Measurements from ENCODE around the gene KRT84. TPM values are rescaled to one million over a fixed set of nuclear protein-coding genes. Genes with fewer than 3 reads are reported as not detected.

KRT84 gene
- total RNA-seq, 1 donor from 2014 or later = not detected

DNA sequence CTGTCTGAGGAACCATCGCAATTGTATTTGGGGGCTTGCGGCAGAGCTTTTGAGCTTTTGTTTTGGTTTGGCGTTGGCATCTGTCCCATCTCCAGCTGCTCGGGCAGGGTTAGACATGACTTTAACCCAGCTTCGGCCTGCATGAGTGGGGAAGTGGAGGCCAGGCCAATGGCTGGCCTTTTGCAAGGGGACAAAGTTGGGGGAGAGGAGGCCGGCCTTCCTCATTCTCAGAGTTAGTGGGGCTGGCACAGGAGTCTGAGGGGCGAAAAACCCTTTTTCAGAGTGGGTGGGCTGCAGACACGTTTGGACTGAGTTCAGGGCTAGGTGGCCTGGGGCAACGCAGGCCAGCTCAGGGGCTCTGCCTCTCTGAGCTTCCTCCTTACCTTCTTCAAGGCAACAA lies 15.5 kb upstream of the KRT84 start:
- Mint-ChIP-seq H3K4me1 (ENCODE audit: unreplicated experiment) (no peaks in the 10 kb centered on the region), H3K4me3 (ENCODE audit: unreplicated experiment) (no peak overlapping the region), H3K27me3 (ENCODE audit: unreplicated experiment) (peaks cover 52% of the 10 kb centered on the region), H3K9me3 (ENCODE audit: unreplicated experiment) (no peaks in the 10 kb centered on the region), H3K27ac (ENCODE audit: unreplicated experiment) (no peak overlapping the region), H3K36me3 (ENCODE audit: unreplicated experiment) (no peaks in the 10 kb centered on the region)
- TF ChIP-seq, protein P1, sequence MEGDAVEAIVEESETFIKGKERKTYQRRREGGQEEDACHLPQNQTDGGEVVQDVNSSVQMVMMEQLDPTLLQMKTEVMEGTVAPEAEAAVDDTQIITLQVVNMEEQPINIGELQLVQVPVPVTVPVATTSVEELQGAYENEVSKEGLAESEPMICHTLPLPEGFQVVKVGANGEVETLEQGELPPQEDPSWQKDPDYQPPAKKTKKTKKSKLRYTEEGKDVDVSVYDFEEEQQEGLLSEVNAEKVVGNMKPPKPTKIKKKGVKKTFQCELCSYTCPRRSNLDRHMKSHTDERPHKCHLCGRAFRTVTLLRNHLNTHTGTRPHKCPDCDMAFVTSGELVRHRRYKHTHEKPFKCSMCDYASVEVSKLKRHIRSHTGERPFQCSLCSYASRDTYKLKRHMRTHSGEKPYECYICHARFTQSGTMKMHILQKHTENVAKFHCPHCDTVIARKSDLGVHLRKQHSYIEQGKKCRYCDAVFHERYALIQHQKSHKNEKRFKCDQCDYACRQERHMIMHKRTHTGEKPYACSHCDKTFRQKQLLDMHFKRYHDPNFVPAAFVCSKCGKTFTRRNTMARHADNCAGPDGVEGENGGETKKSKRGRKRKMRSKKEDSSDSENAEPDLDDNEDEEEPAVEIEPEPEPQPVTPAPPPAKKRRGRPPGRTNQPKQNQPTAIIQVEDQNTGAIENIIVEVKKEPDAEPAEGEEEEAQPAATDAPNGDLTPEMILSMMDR (IDR thresholded peaks at IDR 0.05) = no peak
- no peak for DNase-seq (ENCODE audit: extremely low spot score, unreplicated experiment)

DNA sequence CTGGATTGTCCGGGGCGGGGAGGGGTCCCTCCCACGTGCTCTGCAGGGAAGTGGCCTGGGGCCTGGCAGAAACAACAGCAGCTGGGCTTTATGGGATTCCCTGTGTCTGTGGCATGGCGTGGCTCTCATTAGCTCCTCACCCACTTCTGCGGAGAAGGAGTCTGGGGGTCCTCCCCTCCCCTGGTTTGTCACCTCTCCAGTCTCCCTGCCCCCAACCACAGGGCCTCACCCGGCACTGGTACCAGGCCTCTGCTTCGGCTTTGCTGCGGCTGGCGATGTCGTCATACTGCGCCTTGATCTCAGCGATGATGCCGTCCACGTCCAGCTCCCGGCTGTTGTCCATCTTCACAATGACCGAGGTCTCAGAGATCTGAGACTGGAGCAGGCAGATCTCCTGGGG lies 14.3 kb upstream of the KRT84 start:
- no peaks in the 10 kb centered on the region for H3K36me3 Mint-ChIP-seq (ENCODE audit: unreplicated experiment)

DNA sequence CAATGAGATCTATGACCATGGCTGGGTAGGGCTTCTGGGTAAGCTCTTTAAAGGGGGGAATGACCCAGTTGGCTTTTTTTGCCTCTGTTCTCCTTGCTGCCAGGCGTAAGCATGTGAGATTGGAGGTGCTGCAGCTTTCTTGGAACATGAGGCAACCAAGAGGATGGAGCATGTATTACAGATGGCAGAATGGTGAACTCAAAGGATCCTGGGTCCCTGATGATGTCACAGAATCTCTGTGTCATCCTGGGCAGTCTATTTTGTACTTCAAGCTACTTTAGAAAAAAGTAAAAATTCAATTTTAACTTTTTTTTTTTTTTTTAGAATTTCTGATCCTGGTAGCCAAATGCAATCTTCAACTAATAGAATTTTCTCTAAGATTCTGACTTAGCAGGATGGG lies 12.7 kb upstream of the KRT84 start:
- no peak overlapping the region for H3K4me3 Mint-ChIP-seq (ENCODE audit: unreplicated experiment)
- no peaks in the 10 kb centered on the region for H3K36me3 Mint-ChIP-seq (ENCODE audit: unreplicated experiment)
- H3K27ac Mint-ChIP-seq (ENCODE audit: unreplicated experiment) = no peak overlapping the region
- DNase-seq (ENCODE audit: extremely low spot score, unreplicated experiment) = no peak
- H3K27me3 Mint-ChIP-seq (ENCODE audit: unreplicated experiment) = peaks cover 61% of the 10 kb centered on the region
- H3K4me1 Mint-ChIP-seq (ENCODE audit: unreplicated experiment) = no peaks in the 10 kb centered on the region
- H3K9me3 Mint-ChIP-seq (ENCODE audit: unreplicated experiment) = no peaks in the 10 kb centered on the region
- TF ChIP-seq, protein P1 (IDR thresholded peaks at IDR 0.05) = no peak

More for the DNA sequence above, 14.3 kb upstream of the KRT84 start:
- peaks cover 54% of the 10 kb centered on the region for H3K27me3 Mint-ChIP-seq (ENCODE audit: unreplicated experiment)
- DNase-seq (ENCODE audit: extremely low spot score, unreplicated experiment) = no peak
- no peaks in the 10 kb centered on the region for H3K9me3 Mint-ChIP-seq (ENCODE audit: unreplicated experiment)
- TF ChIP-seq, protein P1 (IDR thresholded peaks at IDR 0.05) = no peak
- no peak overlapping the region for H3K4me3 Mint-ChIP-seq (ENCODE audit: unreplicated experiment)
- H3K4me1 Mint-ChIP-seq (ENCODE audit: unreplicated experiment) = no peaks in the 10 kb centered on the region
- H3K27ac Mint-ChIP-seq (ENCODE audit: unreplicated experiment) = no peak overlapping the region

DNA sequence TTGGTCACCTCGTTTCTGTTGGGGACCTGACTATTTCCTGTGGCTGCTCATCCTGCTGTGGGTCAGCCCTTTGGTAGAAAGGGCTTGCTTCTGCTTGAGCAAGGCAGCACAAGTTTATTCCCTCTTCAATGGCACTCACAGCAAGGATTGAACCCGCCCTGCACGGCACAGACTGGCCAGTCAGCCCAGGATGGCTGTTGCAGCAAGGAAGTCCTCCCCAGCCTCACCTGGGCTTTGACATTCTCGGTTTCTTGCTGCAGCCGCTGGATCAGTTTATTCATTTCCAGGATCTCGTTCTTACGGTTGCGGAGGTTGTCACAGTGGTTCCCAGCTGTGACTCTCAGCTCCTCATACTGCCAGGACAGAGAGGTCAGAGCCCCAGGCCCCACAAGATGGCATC lies 11.2 kb upstream of the KRT84 start:
- no peaks in the 10 kb centered on the region for H3K36me3 Mint-ChIP-seq (ENCODE audit: unreplicated experiment)
- peaks cover 49% of the 10 kb centered on the region for H3K27me3 Mint-ChIP-seq (ENCODE audit: unreplicated experiment)
- no peaks in the 10 kb centered on the region for H3K4me1 Mint-ChIP-seq (ENCODE audit: unreplicated experiment)
- TF ChIP-seq, protein P1 (IDR thresholded peaks at IDR 0.05) = no peak
- no peak overlapping the region for H3K4me3 Mint-ChIP-seq (ENCODE audit: unreplicated experiment)
- no peak overlapping the region for H3K27ac Mint-ChIP-seq (ENCODE audit: unreplicated experiment)
- DNase-seq (ENCODE audit: extremely low spot score, unreplicated experiment) = no peak
- H3K9me3 Mint-ChIP-seq (ENCODE audit: unreplicated experiment) = no peaks in the 10 kb centered on the region

DNA sequence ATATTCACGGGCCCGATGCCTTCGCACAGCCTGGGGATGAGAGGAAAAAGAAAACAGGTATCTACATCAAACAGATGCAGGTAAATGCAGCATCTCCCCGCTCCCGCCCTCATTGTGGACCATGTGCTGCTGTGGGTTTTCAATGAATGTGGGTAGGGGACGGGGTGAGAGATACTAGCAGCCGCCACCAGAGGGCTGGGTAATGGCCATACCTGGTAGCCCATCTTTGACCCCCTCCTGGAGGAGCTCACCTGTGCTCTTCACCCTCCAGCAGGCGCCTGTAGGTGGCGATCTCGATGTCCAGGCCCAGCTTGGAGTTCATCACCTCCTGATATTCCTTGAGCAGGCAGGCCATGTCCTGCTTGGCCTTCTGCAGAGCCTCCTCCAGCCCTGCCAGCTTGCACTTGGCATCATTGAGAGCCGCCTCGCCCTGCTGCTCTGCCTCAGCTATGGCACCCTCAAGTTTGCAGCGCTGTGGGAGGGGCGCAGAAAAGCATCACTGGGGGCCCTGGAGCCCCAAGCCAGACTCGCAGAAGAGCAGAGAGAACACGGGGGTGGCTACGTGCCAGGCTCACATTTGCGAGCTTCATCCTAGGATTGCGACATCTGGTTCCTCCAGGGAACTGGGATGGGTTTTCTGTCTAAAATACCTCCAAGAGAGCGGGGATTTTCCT lies 10.4 kb upstream of the KRT84 start:
- Mint-ChIP-seq H3K4me3 (ENCODE audit: unreplicated experiment) (no peak overlapping the region), H3K36me3 (ENCODE audit: unreplicated experiment) (no peaks in the 10 kb centered on the region), H3K27ac (ENCODE audit: unreplicated experiment) (no peak overlapping the region), H3K27me3 (ENCODE audit: unreplicated experiment) (peaks cover 49% of the 10 kb centered on the region), H3K9me3 (ENCODE audit: unreplicated experiment) (no peaks in the 10 kb centered on the region), H3K4me1 (ENCODE audit: unreplicated experiment) (peaks cover 5% of the 10 kb centered on the region)
- DNase-seq (ENCODE audit: extremely low spot score, unreplicated experiment) = no peak
- TF ChIP-seq, protein P1 (IDR thresholded peaks at IDR 0.05) = peak; percentile 26
